SKM-1 treated with dmso at 0.1 percent for 144 hours (cell line): ENCODE data around the gene GPR15.

Experiments used
- DNase-seq: peaks from one replicate; lab custom pipeline; 2025; ENCODE audit not compliant: unreplicated experiment; lab: John Stamatoyannopoulos, UW

The GPR15 gene

GRCh38 chr3:98582042-98582441, 50.3 kb downstream of the GPR15 start:
- no peak for DNase-seq

GRCh38 chr3:98583766-98584165, 52.0 kb downstream of the GPR15 start:
- no peak for DNase-seq
